NCI-H2227 treated with DMSO at 0.1 percent for 48 hours (cell line): Measurements from ENCODE around the gene MAT2B.
"Not testable (repeated sequence)": the region's sequence is repeated elsewhere in the genome, so short reads cannot be mapped to it uniquely, and the experiment has no call there.

Experiments used
- DNase-seq: peaks from one replicate; lab custom pipeline; 2025; lab: John Stamatoyannopoulos, UW

Gene MAT2B

GRCh38 chr5:163503106-163504078 lies 2.0 kb upstream of the MAT2B start:
- peak; percentile 65 for DNase-seq

DNA sequence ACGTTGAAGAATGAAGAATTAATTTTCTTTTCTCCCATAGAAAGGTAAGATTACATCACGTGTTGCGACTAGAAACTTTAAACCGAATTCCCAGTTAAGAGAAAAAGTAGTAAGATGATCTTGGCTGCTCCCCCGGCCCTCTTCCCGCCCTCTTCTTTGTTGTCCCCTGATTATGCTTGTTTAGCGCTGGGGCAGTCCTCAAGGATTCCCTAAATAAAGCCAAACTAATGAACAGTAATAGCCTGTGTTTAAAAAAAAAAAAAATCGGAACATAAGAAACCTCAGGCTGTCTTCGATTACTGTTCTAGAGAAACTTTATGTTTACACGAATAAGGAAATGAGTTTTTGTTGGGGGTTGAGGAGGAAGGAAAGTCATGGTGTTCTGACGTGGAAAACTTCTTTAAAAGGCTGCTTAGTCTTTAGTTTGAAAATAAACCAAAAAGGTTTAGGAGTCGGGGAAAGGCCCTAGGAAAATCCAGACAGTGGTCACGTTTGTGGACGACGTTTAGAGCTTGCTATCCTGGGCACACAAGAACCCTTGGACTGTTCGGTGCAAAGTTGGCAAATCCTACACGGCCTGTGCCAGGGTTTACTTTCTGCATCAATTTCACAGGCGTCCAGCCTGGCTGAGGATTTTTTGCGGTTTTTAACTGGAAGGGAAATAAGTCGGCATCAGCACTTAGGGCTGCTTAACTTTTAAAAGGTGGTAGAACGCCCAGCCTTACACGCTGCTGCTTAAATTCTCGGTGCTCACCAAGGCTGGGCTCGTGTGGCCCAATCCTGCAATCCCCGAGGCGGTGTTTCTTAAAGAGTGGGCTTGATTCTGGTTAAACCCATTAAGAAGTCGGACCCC lies 1.1 kb upstream of the MAT2B start:
- peak; percentile 14 for DNase-seq

DNA sequence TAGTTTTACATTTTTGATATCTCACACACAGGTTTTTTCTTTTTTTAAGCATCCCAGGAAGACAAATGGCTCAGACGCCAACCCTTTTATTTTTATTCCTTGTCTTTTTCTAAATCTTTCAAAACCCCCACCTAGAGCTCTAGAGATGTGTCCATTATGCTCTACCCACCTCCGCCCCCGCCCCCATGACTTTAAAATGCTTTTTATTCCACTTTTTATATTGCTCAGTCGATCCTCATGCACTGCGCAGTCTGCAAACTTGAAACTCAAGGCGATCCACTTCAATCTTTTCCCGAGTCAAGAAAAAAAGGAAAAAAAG lies 411 bp upstream of the MAT2B start:
- DNase-seq: no peak

GRCh38 chr5:163506095-163506457 lies 657 bp downstream of the MAT2B start:
- DNase-seq: no peak

DNA sequence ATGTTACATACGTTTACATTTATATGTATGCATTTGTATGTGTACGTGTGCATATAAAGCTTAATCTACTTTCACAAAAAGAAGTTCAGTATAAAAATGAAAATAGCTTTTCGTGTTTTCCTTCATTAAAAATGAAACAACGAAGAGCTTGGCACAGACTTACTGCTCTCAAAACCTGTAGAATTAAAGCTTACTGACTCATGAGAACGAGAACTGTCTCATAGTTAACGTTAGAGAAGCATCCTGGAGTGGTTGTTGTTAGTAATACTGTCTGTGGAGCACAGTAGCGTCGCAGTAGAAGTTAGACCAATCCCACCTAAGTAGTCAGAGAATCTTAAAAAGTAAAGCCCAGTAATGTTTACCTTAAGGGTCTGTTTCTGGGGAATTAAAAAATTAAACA lies 1.3 kb downstream of the MAT2B start:
- no peak for DNase-seq

DNA sequence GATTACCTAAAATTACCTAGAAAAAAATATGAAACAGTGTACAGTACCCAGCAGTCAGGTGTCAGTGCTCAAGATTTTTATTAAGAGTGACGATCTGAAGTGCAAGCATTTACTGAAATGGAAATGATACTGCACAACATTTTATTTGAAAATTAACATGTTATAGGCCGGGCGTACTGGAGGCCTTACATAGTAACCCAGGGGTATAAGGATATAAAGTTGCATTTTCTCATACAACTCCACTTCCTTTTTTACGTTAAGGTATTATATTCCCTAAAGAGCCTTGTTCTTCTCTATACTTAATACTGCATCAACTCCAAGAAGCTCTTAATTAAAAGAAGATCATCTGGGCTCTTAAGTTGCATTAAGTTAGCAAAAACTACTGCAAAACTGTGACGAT lies 3.3 kb downstream of the MAT2B start:
- no peak for DNase-seq

- DNase-seq: no peak
Measured at GRCh38 chr5:163509291-163509951, 4.0 kb downstream of the MAT2B start.

- no peak for DNase-seq
Measured at GRCh38 chr5:163512526-163512925, 7.1 kb downstream of the MAT2B start.

GRCh38 chr5:163525096-163525495 lies 19.7 kb downstream of the MAT2B start:
- DNase-seq: no peak

- no peak for DNase-seq
Measured at GRCh38 chr5:163529698-163530097, 24.3 kb downstream of the MAT2B start.

- DNase-seq: no peak
Measured at GRCh38 chr5:163531272-163531671, 25.9 kb downstream of the MAT2B start.

DNA sequence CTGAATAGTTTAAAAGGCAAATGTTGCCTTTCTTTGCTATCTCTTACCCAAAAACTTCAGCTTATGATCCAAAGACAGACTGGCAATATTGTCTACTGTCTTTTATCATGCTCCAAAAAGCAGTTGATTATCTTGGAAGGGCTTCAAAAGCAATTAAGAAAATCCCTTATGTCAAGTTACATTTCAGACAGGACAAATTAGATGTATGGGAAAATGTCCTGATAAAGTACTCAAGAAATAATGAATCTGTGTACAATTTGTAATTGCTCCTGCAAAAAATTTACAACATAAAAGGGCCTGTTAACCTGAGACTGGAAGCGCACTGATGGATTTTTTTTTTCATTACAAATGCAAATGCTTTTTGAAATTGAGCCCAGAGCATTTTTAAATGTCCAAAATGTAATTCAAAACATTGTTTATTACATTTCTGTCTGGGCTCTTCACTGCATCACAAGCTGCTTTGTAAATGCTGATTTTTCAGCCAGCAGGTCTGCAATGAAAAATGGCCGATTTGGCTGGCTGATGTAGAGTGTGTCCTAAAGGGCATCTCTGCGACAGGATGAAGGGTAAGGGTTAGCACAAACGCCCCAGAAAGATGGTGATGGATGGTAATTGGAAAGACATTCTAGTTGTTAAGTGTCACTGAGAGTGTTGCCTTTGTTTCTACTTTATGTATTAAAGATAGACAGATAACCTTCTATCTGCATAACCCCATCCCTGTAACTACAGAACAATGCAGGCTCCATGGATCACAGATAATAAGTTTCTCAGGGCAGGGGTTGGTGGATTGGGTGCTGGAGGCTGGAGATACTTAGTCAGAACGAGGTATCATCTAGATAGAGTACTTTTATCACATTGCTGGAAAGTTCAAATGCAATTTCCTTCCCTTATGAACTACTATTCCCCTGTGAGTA lies 27.0 kb downstream of the MAT2B start:
- DNase-seq: no peak

- no peak for DNase-seq
Measured at GRCh38 chr5:163533223-163533622, 27.8 kb downstream of the MAT2B start.

DNA sequence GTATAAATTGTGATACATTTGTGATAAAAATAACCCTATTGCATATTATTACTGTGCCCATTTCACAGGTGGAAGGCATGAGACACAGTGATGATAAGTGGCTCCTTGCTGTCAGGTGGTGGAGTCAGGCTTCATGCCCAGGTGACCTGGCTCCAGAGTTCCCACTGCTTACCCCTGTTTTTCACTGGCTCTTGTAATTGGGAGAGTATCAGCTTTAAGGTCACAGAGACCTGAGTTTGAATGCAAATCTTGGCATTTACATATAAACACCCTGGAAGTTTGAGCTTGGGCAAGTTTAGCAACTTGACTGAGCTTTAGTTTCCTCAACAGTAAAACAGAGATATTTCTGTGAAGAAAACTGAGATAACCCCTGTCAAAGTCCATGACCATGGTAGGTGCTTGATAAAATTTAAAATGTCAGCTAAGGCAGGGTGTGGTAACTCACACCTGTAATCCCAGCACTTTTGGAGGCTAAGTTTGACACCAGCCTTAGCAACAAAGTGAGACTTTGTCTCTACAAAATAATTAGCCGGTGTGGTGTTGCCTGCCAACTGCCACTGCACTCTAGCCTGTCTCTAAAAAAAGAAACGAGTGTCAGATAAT lies 29.2 kb downstream of the MAT2B start:
- no peak for DNase-seq

- DNase-seq: no peak
Measured at GRCh38 chr5:163535290-163535689, 29.9 kb downstream of the MAT2B start.

GRCh38 chr5:163536442-163536841 lies 31.0 kb downstream of the MAT2B start:
- not testable (repeated sequence) for DNase-seq

DNA sequence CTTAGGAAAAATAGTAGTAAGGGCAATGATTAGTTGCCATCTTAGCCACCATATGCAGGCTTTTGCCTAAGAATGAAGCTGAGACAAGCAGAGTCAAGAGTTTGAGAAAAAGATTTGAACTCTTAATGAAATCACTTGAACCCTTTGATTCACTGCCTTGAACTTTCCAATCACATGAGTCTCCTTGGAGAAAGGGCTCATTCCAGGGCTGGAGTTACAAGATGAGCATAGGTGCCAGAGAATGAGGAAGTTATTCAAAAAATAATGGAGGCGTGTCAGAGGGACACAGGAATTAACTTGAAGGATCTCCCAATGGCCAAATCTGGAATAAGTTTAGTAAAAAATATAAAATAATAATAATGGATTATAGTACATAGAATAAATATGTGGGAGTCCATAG lies 35.3 kb downstream of the MAT2B start:
- no peak for DNase-seq

DNA sequence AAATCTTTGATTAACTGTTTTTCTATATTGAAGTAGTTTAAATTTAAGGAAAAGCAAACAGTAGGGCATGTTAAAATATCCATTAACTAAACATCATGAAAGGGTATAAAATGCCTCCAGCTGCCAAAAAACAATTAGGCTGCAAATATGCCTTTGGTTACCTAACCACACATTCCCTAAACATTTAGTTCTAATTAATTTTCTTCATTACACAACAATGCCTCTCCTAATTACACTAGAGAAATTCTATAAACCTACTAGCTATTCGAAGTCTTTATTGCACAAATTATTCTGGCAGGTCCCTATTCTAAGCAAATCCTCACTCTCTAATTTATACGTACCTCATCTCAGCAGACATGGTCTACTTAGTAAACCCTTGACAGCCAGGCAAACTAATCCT lies 37.4 kb downstream of the MAT2B start:
- no peak for DNase-seq

DNA sequence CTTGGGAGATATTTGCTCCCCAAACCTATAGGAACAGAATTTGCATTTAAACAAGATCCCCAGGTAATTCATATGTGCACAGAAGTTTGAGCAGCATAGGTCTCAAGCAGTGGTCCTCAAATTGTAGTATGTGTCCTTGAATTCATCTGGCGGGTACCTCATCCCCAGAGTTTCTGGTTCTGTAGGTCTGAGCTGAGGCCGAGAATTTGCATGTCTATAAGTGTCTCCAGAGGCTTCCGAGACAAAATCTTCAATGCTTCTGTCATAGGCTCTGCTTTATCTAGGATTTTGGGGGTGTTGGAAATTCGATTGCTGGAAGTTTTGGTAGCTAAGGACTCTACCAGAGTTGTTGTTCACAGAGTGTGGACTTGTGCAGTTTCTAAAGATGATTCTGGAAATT lies 38.6 kb downstream of the MAT2B start:
- DNase-seq: no peak

- DNase-seq: no peak
Measured at GRCh38 chr5:163544836-163545235, 39.4 kb downstream of the MAT2B start.

- DNase-seq: no peak
Measured at GRCh38 chr5:163548649-163549048, 43.2 kb downstream of the MAT2B start.
